Measurements from ENCODE around the gene ZNF2. TPM values are rescaled to one million over a fixed set of nuclear protein-coding genes. Genes with fewer than 3 reads are reported as not detected.

Gene ZNF2
- total RNA-seq = 4.7 and 6.4 TPM in 2 replicates
- polyA plus RNA-seq = 4.2 and 5.6 TPM in 2 replicates

GRCh38 chr2:95165371-95166064 lies at the start of gene ZNF2:
Gene ZNF2 (plus strand): TSS chr2:95165809. CDS start chr2:95176227, 10,418 bp downstream.
- peaks cover 11% of the 10 kb centered on the region for H3K4me1 ChIP-seq (ENCODE audit: low read depth)
- H3K36me3 ChIP-seq = no peaks in the 10 kb centered on the region
- H3K4me3 ChIP-seq = peak within 1 kb of the TSS; percentile 75
- H3K9me3 ChIP-seq (ENCODE audit: low read depth) = no peaks in the 10 kb centered on the region
- peak within 1 kb of the TSS; percentile 96 for H3K27ac ChIP-seq
- TF ChIP-seq CTCF (IDR thresholded peaks at IDR 0.05; ENCODE audit: low read depth, low read length) = no peak
- DNase-seq (ENCODE audit: low read depth in 1 of 2, low spot score in 1 of 2) = peak; percentile 99
- H3K27me3 ChIP-seq = no peaks in the 10 kb centered on the region

DNA sequence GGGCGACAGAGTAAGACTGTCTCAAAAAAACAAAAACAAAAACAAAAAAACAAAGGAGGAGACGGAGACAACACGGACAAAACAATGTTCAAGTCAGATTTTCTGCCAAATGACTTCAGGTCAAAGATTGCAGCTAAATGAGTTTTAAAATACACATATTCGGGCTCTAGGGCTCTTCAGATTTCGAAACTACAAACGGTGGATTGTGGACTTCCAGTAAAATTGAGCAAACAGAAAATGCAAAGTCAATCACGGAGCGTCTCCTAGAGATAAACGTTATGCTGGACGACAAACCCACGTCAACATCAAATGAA lies 44.6 kb upstream of the ZNF2 start:
- H3K27ac ChIP-seq = peak overlapping the region; percentile 96
- no peaks in the 10 kb centered on the region for H3K9me3 ChIP-seq (ENCODE audit: low read depth)
- peak overlapping the region; percentile 93 for H3K4me3 ChIP-seq
- H3K4me1 ChIP-seq (ENCODE audit: low read depth) = no peaks in the 10 kb centered on the region
- TF ChIP-seq CTCF (IDR thresholded peaks at IDR 0.05; ENCODE audit: low read depth, low read length) = no peak
- no peak for DNase-seq (ENCODE audit: low read depth in 1 of 2, low spot score in 1 of 2)
- H3K27me3 ChIP-seq = no peaks in the 10 kb centered on the region
- peaks cover 5% of the 10 kb centered on the region for H3K36me3 ChIP-seq

- peak within 1 kb of the TSS; percentile 96 for H3K27ac ChIP-seq
- peaks cover under 1% of the 10 kb centered on the region for H3K36me3 ChIP-seq
- peak; percentile 4 for TF ChIP-seq CTCF (IDR thresholded peaks at IDR 0.05; ENCODE audit: low read depth, low read length)
- H3K4me1 ChIP-seq (ENCODE audit: low read depth) = no peaks in the 10 kb centered on the region
- no peaks in the 10 kb centered on the region for H3K27me3 ChIP-seq
- peak; percentile 76 to 91 for DNase-seq (ENCODE audit: low read depth in 1 of 2, low spot score in 1 of 2)
- peak within 1 kb of the TSS; percentile 93 for H3K4me3 ChIP-seq
- no peaks in the 10 kb centered on the region for H3K9me3 ChIP-seq (ENCODE audit: low read depth)
These were observed 44.0 kb upstream of the ZNF2 start, which contains the start of gene MRPS5 for GRCh38 chr2:95121407-95122196. Gene MRPS5 (minus strand): TSS chr2:95121808. CDS start chr2:95121791, 17 bp downstream.

- H3K4me1 ChIP-seq (ENCODE audit: low read depth) = no peaks in the 10 kb centered on the region
- no peaks in the 10 kb centered on the region for H3K36me3 ChIP-seq
- H3K27ac ChIP-seq = peak overlapping the region; percentile 96
- peak overlapping the region; percentile 93 for H3K4me3 ChIP-seq
- no peak for TF ChIP-seq CTCF (IDR thresholded peaks at IDR 0.05; ENCODE audit: low read depth, low read length)
- H3K27me3 ChIP-seq = no peaks in the 10 kb centered on the region
- DNase-seq (ENCODE audit: low read depth in 1 of 2, low spot score in 1 of 2) = no peak
- H3K9me3 ChIP-seq (ENCODE audit: low read depth) = no peaks in the 10 kb centered on the region
These were observed 43.4 kb upstream of the ZNF2 start for GRCh38 chr2:95122197-95122551.

DNA sequence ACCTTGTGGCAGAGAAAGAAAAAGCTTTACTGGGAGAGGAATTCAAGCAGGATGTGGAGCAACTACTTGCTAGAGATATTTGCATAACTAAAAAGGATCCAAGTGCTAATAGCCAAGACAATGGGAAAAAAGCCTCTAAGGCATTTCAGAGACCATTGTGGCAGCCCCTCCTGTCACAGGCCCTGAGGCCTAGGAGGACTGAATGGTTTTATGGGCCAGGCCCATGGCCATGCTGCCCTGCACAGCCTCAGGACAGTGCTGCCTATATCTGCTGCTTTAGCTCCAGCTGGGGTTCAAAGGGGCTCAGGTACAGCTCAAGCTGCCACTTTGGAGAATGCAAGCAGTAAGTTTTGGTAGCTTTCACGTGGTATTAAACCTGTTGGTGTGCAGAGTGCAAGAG lies 26.9 kb upstream of the ZNF2 start:
- Histone ChIP-seq H3K27me3 (no peaks in the 10 kb centered on the region), H3K4me3 (no peak overlapping the region), H3K9me3 (ENCODE audit: low read depth) (no peaks in the 10 kb centered on the region), H3K27ac (no peak overlapping the region), H3K4me1 (ENCODE audit: low read depth) (no peaks in the 10 kb centered on the region), H3K36me3 (no peaks in the 10 kb centered on the region)
- no peak for TF ChIP-seq CTCF (IDR thresholded peaks at IDR 0.05; ENCODE audit: low read depth, low read length)
- DNase-seq (ENCODE audit: low read depth in 1 of 2, low spot score in 1 of 2) = no peak

All from cardiac muscle cell (in vitro differentiated cells and primary cell).